OCI-M2 (cell line): ENCODE results near the gene DCUN1D2.
"Not testable (repeated sequence)": the region's sequence is repeated elsewhere in the genome, so short reads cannot be mapped to it uniquely, and the experiment has no call there.

Experiments used
- DNase-seq: peaks from one replicate; lab custom pipeline; 2025; ENCODE audit not compliant: unreplicated experiment; lab: John Stamatoyannopoulos, UW

DCUN1D2 gene

GRCh38 chr13:113491982-113492381 lies 1.5 kb upstream of the DCUN1D2 start:
- no peak for DNase-seq

- no peak for DNase-seq
Observed at GRCh38 chr13:113491418-113491883, 940 bp upstream of the DCUN1D2 start.

GRCh38 chr13:113489549-113490495 lies 689 bp downstream of the DCUN1D2 start:
- no peak for DNase-seq

GRCh38 chr13:113489171-113489548 lies 1.4 kb downstream of the DCUN1D2 start:
- no peak for DNase-seq

- no peak for DNase-seq
Observed at GRCh38 chr13:113488283-113488682, 2.2 kb downstream of the DCUN1D2 start.

- DNase-seq: no peak
Observed at GRCh38 chr13:113486698-113487097, 3.8 kb downstream of the DCUN1D2 start.

GRCh38 chr13:113485545-113485944 lies 5.0 kb downstream of the DCUN1D2 start:
- DNase-seq: no peak

- DNase-seq: no peak
Observed at GRCh38 chr13:113483504-113484293, 6.8 kb downstream of the DCUN1D2 start.

GRCh38 chr13:113483081-113483480 lies 7.4 kb downstream of the DCUN1D2 start:
- no peak for DNase-seq

- DNase-seq: no peak
Observed at GRCh38 chr13:113479179-113479578, 11.3 kb downstream of the DCUN1D2 start.

- no peak for DNase-seq
Observed at GRCh38 chr13:113477724-113478123, 12.8 kb downstream of the DCUN1D2 start.

- no peak for DNase-seq
Observed at GRCh38 chr13:113476811-113477210, 13.7 kb downstream of the DCUN1D2 start.

- DNase-seq: no peak
Observed at GRCh38 chr13:113475911-113476310, 14.6 kb downstream of the DCUN1D2 start.

GRCh38 chr13:113475280-113475679 lies 15.2 kb downstream of the DCUN1D2 start:
- no peak for DNase-seq

GRCh38 chr13:113474179-113474578 lies 16.3 kb downstream of the DCUN1D2 start:
- DNase-seq: no peak

GRCh38 chr13:113472355-113473025 lies 18.0 kb downstream of the DCUN1D2 start:
- DNase-seq: no peak

GRCh38 chr13:113471844-113472243 lies 18.7 kb downstream of the DCUN1D2 start:
- no peak for DNase-seq

GRCh38 chr13:113470635-113471163 lies 19.8 kb downstream of the DCUN1D2 start:
- not testable (repeated sequence) for DNase-seq

- DNase-seq: no peak
Observed at GRCh38 chr13:113470073-113470472, 20.4 kb downstream of the DCUN1D2 start.

GRCh38 chr13:113469582-113469981 lies 20.9 kb downstream of the DCUN1D2 start:
- DNase-seq: no peak
